ENCODE results near the gene FAM131A. TPM values are rescaled to one million over a fixed set of nuclear protein-coding genes. Genes with fewer than 3 reads are reported as not detected.
"Not testable (repeated sequence)": the region's sequence is repeated elsewhere in the genome, so short reads cannot be mapped to it uniquely, and the experiment has no call there.

The FAM131A gene
- total RNA-seq, 1 experiment from 2014 or later: 13.9 TPM

DNA sequence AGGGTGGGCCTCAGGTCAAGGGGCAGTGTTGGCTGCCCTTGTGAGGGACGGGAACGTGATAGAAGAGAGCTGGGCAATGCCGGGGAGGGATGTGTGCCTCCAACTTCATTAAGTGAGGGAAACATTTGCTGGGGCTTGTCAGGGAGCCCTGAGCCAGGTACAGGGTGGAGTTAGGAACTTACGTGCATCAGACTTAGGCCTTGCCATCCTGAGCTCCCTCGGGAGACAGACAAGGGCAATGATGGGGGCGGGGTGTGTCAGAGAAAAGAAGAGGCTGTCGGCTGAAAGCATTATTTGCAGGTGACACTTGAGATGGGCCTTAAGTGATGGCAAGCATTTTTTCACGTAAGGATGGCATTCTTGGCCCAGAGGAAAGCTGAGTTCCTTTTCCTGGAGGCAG is 1.6 kb downstream of the FAM131A start:
- no peak overlapping the region for H3K4me3 ChIP-seq
- H3K36me3 ChIP-seq: peaks cover 22% of the 10 kb centered on the region
- H3K4me1 ChIP-seq (replicated peaks): peaks cover 51% of the 10 kb centered on the region
- no peaks in the 10 kb centered on the region for H3K9me3 ChIP-seq (replicated peaks)
- no peak for DNase-seq (ENCODE audit: low read depth in 1 of 2, low spot score in 2 of 2)
- no peaks in the 10 kb centered on the region for H3K27me3 ChIP-seq (replicated peaks)
- H3K27ac ChIP-seq: no peak overlapping the region

- Histone ChIP-seq H3K4me1 (replicated peaks) (peaks cover 45% of the 10 kb centered on the region), H3K36me3 (peaks cover 20% of the 10 kb centered on the region)
- H3K27me3 ChIP-seq (replicated peaks); H3K4me3 ChIP-seq; DNase-seq (ENCODE audit: low read depth in 1 of 2, low spot score in 2 of 2); H3K27ac ChIP-seq; H3K9me3 ChIP-seq (replicated peaks): not testable (repeated sequence)
Measured at GRCh38 chr3:184339451-184340135, 2.2 kb downstream of the FAM131A start.

GRCh38 chr3:184341925-184342324 is 4.5 kb downstream of the FAM131A start:
- H3K27ac ChIP-seq: no peak overlapping the region
- H3K4me1 ChIP-seq (replicated peaks): peaks cover 31% of the 10 kb centered on the region
- no peaks in the 10 kb centered on the region for H3K9me3 ChIP-seq (replicated peaks)
- no peaks in the 10 kb centered on the region for H3K27me3 ChIP-seq (replicated peaks)
- H3K4me3 ChIP-seq: no peak overlapping the region
- peaks cover 16% of the 10 kb centered on the region for H3K36me3 ChIP-seq
- no peak for DNase-seq (ENCODE audit: low read depth in 1 of 2, low spot score in 2 of 2)

- no peak overlapping the region for H3K27ac ChIP-seq
- H3K9me3 ChIP-seq (replicated peaks): no peaks in the 10 kb centered on the region
- peaks cover 27% of the 10 kb centered on the region for H3K4me1 ChIP-seq (replicated peaks)
- peaks cover 23% of the 10 kb centered on the region for H3K36me3 ChIP-seq
- no peaks in the 10 kb centered on the region for H3K27me3 ChIP-seq (replicated peaks)
- DNase-seq (ENCODE audit: low read depth in 1 of 2, low spot score in 2 of 2): no peak
- H3K4me3 ChIP-seq: no peak overlapping the region
Measured at GRCh38 chr3:184343200-184343876, 5.9 kb downstream of the FAM131A start.

- Histone ChIP-seq H3K27ac (no peak overlapping the region), H3K27me3 (replicated peaks) (no peaks in the 10 kb centered on the region), H3K36me3 (peaks cover 23% of the 10 kb centered on the region), H3K4me1 (replicated peaks) (peaks cover 27% of the 10 kb centered on the region), H3K9me3 (replicated peaks) (no peaks in the 10 kb centered on the region), H3K4me3 (no peak overlapping the region)
- no peak for DNase-seq (ENCODE audit: low read depth in 1 of 2, low spot score in 2 of 2)
Measured at GRCh38 chr3:184344579-184345316, 7.3 kb downstream of the FAM131A start.

- Histone ChIP-seq H3K27me3 (replicated peaks) (no peaks in the 10 kb centered on the region), H3K27ac (no peak overlapping the region), H3K4me3 (no peak overlapping the region), H3K36me3 (peaks cover 27% of the 10 kb centered on the region), H3K9me3 (replicated peaks) (no peaks in the 10 kb centered on the region), H3K4me1 (replicated peaks) (peaks cover 27% of the 10 kb centered on the region)
- peak; percentile 69 to 81 for DNase-seq (ENCODE audit: low read depth in 1 of 2, low spot score in 2 of 2)
Measured at GRCh38 chr3:184345317-184346144, 8.1 kb downstream of the FAM131A start.

DNA sequence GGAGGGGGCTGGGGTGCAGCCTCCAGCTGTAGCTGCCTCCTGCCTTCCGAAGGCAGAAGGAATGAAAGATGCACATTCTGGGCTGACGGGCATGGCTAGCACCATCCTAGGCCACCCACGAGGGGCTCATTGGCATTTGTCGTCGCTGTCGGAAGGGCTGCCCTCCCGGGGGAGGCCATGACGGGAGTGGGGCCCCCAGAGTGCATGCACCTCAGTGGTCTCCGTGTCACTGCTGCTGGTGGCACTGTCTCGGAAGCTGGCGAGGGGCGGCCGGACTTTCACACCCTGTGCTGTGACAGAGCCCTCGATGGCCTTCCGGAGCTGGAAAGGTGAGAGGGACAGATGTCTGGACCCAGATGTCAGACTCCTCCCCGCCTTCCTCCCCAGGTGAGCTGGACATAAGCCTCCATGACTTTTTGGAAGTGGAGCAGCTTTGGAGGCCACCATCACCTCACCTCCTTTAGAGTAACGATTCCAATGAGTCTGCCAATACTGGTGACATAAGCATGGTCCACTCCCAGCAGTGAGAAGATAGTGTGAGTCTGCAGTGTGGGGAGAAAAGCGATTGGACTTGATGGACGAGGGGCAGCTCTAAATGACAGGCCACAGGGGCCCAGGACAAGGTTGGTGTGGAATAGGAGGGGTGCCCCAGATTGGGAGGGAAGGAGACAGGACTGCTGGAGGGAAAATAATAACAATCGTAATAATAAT is 9.2 kb downstream of the FAM131A start:
- Histone ChIP-seq H3K9me3 (replicated peaks) (no peaks in the 10 kb centered on the region), H3K27me3 (replicated peaks) (no peaks in the 10 kb centered on the region), H3K4me1 (replicated peaks) (peaks cover 28% of the 10 kb centered on the region), H3K4me3 (no peak overlapping the region), H3K27ac (no peak overlapping the region), H3K36me3 (peaks cover 36% of the 10 kb centered on the region)
- no peak for DNase-seq (ENCODE audit: low read depth in 1 of 2, low spot score in 2 of 2)

DNA sequence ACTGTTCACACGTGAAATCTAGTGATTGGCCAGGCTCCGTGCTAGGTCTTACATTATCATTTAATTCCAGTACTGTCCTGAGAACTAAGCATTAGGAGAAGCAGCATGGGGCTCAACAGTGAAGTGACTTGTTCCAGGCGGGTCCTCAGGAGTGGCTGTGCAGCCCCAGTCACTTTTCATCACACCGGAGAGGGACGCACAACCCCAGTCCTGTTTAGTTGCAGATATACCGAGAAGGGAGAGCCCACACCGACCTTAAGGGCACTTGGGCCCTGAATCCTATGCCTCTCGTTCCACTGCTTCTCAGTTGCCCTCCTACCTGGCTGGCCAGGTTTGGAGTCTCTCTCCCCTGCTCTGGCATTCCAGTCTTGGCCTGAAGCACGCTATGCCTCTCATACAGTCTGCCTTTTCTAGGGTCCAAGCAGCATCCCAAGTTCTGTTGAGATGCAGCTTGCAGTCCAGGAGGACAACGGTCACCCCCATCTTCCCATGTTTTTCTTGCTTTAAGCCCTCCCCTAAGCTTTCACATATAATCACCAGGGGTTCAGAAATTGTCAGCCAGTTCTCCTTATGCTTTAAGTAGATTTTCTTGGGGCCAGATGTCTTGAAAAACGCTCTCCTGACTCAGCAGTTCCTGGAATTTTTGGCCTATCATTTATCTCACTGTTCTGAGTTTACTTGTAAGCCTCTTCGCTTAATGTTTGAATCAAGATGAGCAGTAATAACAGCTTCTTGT is 10.1 kb downstream of the FAM131A start:
- H3K27ac ChIP-seq: no peak overlapping the region
- peaks cover 31% of the 10 kb centered on the region for H3K4me1 ChIP-seq (replicated peaks)
- no peaks in the 10 kb centered on the region for H3K27me3 ChIP-seq (replicated peaks)
- no peak for DNase-seq (ENCODE audit: low read depth in 1 of 2, low spot score in 2 of 2)
- H3K4me3 ChIP-seq: no peak overlapping the region
- peaks cover 45% of the 10 kb centered on the region for H3K36me3 ChIP-seq
- no peaks in the 10 kb centered on the region for H3K9me3 ChIP-seq (replicated peaks)

- Histone ChIP-seq H3K9me3 (replicated peaks) (no peaks in the 10 kb centered on the region), H3K4me1 (replicated peaks) (peaks cover 31% of the 10 kb centered on the region), H3K27ac (no peak overlapping the region), H3K36me3 (peaks cover 50% of the 10 kb centered on the region), H3K4me3 (no peak overlapping the region), H3K27me3 (replicated peaks) (no peaks in the 10 kb centered on the region)
- no peak for DNase-seq (ENCODE audit: low read depth in 1 of 2, low spot score in 2 of 2)
Measured at GRCh38 chr3:184348057-184348382, 10.6 kb downstream of the FAM131A start.

DNA sequence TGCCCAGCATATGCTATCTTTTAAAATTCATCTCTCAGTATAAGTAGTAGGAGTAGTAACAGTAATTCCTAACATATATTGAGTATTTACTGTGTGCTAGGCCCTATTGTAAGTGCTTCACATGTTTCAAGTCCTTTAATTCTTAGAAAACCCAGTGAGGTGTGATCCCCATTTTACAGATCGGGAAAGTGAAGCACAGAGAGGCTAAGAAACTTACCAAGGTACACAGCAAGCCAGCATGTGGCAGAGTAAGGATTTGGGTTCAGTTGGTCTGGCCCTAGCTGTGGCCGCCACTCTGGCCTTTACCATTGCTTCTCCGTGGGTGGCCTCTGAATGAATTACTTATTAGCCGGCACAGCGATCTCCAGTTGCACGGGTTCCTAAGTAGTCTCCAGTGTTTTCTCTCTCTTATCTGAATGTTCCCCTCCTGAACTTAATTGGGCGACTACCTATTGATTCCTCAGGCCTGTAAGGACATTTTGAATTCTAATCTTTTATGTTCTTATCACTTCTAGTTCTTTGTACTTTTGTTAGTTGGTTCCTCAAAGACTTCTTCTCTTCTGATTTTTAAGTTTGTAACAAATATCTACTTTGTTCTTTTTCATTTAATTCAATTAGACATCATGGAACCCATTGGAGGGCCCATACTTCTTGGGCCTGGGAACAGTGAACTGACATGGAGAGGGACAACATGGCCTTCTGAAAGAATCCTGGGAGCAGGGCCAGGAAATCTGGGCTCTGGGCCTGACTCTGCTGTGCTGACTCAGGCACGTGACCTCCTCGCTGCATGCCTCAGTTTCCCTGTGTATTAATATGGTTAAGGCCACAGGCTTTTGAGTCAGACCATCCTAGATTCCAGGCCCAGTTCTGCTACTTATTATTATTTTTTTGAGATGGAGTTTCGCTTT is 12.4 kb downstream of the FAM131A start:
- Histone ChIP-seq H3K4me3 (no peak overlapping the region), H3K27ac (no peak overlapping the region), H3K36me3 (peaks cover 56% of the 10 kb centered on the region), H3K4me1 (replicated peaks) (peaks cover 43% of the 10 kb centered on the region), H3K27me3 (replicated peaks) (no peaks in the 10 kb centered on the region), H3K9me3 (replicated peaks) (no peaks in the 10 kb centered on the region)
- peak in 1 of 2 experiments; percentile 41 for DNase-seq (ENCODE audit: low read depth in 1 of 2, low spot score in 2 of 2)

GRCh38 chr3:184350618-184351017 is 13.2 kb downstream of the FAM131A start:
- no peak for DNase-seq (ENCODE audit: low read depth in 1 of 2, low spot score in 2 of 2)
- Histone ChIP-seq H3K27me3 (replicated peaks) (no peaks in the 10 kb centered on the region), H3K4me3 (no peak overlapping the region), H3K27ac (no peak overlapping the region), H3K4me1 (replicated peaks) (peaks cover 47% of the 10 kb centered on the region), H3K36me3 (peaks cover 62% of the 10 kb centered on the region), H3K9me3 (replicated peaks) (no peaks in the 10 kb centered on the region)
